HG03575 (cell line): Measurements from ENCODE around the gene DIAPH3.
"Not testable (repeated sequence)": the region's sequence is repeated elsewhere in the genome, so short reads cannot be mapped to it uniquely, and the experiment has no call there.

Experiments used
- ATAC-seq: cut with Tn5 transposase; IDR thresholded peaks from one replicate; pipeline ENCODE4 v1.9.1; 2021; ENCODE audit not compliant: unreplicated experiment, insufficient number of reproducible peaks, low FRiP score; ENCODE audit errors: extremely low read depth

DIAPH3 gene

DNA sequence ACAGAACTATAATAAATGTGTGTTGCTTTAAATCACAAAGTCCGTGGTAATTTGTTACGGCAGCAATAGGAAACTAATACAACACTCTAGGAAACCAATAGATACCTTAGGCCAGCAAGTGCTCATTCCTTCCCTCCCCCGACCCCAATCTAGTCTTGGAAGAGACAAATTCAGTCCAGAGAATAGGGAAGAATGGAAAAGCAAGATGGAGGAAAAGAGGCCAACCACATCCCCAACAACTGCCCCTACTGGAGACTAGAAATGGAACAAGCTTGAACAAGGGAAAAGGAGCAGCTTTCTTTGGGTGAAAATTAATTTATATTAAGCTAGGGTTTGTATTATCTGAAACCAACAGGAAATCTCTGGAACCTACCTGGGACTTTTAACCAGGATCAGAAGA, 54.4 kb downstream of the DIAPH3 start:
- ATAC-seq = no peak

DNA sequence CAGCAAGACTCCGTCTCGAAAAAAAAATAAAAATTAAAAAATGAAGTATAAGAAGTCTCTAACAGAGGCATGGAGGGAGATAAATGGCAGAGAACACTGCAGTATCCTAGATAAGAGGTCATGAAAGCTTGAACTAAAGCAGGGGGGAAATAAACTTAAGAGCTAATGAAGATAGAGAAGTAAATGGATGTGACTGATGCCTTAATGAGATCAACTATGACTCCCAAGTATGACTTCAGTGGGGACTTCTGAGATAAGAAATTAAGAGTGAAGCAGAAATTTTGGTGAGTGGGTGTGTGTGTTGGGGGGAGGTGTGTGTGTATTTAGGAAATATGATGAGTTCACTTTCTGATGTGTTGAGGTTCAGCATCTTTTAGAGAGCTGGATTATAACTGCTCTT, 55.1 kb downstream of the DIAPH3 start:
- ATAC-seq = no peak

DNA sequence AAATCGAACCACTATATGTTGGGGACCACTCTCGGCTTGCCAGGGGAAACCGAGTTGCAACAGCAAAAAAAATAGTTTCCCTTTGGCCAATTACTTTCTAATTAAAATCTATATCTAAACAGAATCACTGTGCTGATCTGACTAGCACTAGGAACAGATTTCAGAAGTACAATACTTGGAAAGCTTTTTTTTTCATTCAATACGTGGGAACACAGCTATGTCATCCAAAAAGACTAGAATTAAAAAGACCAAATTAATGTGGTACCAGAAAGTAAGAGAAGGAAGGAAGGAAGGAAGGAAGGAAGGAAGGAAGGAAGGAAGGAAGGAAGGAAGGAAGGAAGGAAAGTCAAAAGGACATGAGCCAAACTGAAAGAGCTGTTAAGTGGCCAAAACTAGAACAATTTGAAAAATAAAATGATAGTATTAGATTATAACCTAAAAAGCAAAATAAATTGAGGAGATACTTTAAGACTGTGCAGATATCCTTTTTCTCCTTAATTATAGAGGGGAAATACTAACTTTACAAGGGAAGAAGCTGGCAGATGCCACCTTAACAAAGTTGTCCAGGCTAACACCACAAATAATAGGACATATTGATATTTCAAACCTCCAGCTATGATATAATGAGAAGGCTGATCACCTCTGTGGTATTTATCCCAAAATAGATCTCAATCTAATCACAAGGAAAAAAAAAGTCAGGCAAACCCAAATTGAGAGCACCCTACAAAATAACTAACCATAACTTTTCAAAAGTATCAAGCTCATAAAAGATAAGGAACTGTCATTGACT, 63.9 kb downstream of the DIAPH3 start:
- no peak for ATAC-seq

DNA sequence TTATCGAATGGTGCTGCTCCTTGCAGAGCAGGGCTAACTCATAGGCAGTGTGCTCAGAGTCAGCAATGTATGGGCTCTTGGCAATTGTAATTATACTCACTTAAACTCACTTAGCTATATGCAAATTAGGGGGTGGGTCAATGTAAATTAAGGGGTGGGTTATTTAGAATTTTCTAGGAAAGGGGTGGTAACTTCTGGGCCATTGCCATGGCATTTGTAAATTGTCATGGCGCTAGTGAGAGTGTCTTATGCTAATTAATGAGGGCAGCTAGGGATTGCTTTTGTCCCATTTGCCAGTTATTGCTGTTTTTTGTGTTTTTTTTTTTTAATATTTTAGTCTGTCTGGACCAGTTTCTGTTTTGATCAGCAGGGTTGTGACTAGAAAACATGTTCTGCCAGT, 68.4 kb downstream of the DIAPH3 start:
- ATAC-seq = no peak

DNA sequence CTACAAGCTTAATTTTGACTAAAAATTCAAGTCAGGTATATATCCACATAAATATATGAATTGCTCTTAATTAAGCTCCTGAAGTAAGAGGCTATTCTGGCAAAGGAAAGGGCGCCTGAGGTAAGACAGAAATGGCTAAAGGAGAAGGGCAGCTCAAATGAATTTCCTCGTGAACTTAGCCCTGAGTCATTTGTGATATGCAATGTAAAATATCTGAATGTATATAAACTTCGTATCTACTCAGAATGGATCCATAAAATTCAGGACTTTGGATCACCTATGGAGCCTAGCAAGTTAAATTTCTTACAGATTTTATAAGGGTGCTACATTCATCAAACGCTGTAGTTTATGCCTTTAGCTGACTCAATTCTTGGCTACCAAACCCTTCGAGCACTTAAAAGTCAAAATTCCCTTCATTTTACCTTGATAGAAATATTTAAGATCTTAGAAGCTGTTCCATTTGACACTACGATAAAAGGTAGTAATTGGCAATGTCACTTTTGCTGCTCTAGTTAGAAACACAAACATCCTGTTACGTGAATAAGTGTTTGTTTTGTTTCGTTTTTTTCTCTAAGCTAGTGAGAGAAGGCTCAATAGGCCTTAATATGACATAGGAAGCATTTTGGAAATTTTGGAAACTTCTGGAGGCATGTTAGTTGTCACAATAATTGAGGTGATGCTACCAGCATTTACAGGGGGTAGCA, 69.2 kb downstream of the DIAPH3 start:
- ATAC-seq = no peak

DNA sequence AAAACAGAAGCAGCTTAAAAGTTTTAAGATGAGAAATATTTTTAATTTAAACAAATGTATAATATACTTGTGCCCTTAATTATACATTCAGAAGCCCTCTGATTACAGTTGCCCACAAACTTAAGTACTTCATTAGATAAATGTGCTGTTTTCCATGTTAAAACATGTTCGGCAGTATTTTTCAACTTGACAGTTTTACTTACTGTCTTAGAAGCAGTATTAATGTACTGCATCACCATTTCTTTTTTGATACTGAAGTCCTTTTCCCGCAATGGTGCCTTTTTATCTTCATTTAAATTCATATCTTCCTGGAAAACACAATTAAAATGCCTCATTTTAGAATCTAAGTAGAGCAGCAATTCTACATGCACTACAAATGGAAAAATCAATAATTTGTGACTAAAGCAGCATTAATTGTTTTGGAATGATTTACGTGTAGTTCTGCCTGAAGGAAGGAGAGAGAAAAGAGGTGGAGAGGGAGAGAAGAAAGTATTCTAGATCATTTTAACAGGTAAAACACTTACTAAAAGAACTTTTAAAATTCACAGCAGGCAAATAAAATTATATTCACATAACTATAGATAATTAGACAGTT, 70.2 kb downstream of the DIAPH3 start:
- ATAC-seq = no peak

DNA sequence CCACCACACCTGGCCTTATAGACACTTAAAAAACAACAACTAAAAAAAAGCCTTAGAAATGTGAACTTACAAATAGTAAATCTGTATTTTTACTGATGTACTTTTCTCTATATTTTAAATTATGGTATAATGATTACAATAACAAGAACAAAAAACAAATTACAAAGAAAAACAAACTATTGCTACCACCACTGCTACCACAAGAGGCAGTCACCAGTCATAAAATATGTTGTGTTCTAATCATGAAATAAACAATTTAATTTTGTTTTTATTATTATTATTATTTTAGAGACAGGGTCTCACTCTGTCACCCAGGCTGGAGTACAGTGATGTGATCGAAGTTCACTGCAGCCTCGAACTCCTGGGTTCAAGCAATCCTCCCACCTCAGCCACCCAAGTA, 72.2 kb downstream of the DIAPH3 start:
- ATAC-seq = no peak

DNA sequence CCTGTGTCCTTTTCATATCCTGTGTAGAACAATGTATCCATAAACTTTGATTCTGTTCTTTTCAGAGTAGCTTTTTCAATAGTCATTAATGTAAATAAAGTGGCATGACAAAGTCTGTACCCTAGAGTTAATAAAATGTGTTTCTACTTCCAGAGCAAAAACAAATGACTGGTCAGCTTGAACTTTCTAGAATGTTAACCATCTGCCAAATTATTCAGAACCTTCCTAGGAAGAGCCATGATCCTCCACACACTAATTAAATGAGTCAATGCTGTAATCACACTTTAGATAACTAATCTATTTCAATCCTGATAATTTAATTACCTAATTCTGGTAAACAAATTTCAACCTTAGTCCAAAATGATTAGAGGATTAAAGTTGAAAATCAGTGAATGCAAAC, 73.2 kb downstream of the DIAPH3 start:
- ATAC-seq = no peak

DNA sequence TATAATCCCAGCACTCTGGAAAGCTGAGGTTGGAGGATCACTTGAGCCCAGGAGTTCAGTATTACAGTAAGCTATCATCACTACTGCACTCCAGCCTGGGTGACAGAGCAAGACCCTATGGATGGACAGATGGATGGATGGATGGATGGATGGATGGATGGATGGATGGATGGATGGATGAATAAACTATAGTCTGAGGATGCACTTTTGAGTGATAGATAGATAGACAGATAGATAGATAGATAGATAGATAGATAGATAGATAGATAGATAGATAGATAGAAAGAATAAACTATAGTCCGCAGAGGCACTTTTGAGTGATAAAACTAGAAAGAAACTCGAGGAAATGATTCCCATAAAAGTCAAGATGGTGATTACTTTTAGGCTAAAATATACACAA, 79.9 kb downstream of the DIAPH3 start:
- ATAC-seq = not testable (repeated sequence)

DNA sequence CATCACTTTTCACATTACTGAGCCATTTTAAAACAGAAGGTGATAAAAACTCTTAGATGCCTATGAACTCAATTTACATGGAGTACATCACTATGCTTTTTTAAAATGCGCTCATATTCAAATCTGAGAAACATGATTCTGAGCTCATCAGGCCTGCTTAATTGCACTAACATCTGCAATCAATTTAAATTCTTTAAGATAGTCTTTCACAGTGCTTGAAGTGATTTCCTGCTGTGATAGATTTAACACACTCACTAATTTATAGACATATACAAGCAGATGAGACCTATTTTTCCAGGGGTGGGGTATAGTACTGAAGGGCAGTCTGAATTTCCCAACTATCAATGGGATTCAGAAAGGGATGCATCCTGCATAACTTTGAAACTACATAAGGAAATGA, 82.9 kb downstream of the DIAPH3 start:
- ATAC-seq = no peak

DNA sequence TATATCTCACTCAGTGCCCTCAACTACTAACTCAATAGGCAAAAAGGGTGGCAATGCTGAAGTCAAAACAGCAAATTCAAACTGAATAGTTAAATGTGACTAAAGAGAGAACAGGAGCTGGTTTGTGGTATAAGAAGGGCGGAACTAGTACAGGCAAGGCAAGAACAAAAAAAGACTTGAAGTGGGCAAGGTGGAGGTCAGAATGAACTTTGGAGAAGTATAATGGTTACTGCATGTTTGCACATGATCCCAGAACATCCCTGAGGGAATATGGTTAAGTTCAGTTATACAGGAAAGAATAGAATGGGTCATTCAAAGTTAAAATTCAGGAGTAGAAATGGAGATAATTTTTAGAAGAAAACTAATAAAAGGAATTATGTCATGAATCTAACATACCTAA, 85.5 kb downstream of the DIAPH3 start:
- no peak for ATAC-seq

DNA sequence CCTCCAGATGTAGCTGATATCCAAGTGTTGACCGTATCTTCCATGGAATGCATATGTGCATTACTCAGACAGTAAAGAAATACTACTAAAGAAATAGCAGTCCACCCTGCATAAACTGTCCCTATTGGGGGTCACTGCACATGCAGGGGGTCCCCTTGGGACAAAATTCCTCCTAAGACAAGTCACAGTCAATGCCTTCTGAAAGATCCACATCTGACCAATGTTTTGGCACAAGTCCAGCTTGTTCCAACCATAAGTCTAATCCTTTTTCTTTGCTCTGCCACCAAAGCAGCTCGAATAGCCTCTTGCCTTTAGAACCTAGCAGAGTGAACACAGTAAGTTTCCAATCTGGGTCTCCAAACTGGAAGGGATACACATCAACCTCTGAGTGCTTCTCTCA, 87.9 kb downstream of the DIAPH3 start:
- no peak for ATAC-seq

DNA sequence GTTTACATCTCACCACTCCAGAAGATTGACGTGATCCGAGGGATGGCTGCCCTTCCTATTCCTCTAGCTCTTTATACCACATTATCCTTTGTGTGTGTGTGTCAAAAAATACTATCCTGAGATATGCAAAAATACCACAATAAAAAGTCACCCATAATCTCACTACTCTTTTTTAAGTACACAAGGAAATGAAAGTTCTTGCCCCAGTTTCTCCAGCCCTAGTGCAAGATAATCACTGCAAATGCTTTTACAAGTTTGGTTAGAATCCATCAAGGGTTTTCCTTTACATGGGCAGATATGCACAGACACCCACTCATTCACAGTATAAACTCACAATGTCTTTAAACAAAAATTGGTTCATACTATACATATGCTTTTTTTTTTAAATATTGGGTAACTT, 89.3 kb downstream of the DIAPH3 start:
- no peak for ATAC-seq

DNA sequence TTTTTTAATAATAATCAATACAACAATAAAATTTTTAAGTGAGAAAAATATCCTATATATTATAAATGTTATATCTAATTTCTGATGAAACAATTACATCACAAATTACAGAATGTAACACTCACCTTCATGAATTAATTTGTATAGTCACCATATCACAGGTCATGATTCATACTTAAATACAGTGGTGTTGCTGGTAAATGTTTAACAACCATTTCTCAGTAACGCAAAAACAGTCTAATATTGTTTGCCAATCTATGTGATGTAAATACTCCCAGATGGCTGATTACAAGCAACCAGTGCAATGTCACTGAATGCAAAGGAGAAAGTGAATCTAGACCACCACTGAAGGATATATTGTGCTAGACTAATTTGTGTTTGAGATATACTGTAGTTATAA, 97.5 kb downstream of the DIAPH3 start:
- ATAC-seq = no peak

DNA sequence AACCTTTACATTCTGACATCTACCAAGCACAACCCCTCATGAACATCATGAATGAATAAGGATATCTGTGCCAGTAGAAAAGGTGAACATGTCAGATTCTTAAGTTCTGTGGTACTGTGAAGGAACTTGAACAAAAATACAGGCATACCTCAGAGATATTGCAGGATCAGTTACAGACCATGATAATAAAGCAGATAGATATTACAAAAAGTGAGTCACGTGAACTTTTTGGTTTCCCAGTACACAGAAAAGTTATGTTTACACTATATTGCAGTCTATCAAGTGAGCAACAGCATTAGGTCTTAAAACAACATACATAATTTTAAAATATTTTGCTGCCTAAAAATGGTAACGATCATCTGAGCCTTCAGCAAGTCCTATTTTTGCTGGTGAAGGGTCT, 101.2 kb downstream of the DIAPH3 start:
- ATAC-seq = no peak

DNA sequence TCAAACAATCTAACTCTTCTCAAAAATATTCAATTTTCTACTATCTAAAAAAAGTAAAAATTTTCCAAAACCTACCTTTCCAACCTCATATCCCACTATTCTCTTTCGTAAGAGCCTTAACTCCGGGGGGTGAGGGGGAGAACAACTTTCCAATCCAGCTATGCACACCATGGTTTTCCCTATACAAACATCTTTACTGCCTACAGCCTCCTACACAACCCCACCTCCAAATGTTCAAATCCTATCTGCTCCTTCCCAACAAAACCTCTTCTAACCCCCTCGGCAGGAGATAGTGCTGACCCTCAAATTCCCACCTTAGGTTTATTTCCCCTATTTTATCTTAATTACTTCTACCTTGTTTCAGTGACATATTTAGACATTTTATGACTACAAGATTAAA, 102.0 kb downstream of the DIAPH3 start:
- ATAC-seq = no peak

DNA sequence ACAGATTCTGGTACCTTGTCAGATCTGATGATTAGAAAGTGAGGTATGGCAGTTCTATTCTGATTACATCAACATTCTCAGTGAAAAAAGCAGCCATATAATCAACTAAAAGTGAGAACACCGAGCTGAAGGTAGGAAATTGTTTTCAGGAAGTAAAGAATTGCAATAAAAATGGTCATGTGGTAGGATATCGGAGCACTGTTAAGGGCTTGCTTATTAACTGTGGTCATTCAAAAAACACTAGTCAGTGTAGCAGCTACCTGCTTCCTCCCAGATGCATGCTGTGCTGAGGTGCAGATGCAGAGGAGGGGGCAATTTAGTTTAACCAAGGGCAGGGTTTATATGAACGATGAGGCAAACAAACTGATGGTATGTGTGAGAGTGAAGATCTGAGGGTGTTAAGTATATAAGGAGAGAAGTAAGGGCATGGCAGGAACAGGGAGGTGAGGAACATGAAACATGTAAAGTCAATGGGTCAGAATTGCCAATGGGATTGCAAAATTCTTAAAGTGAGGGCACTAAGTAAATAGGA, 111.9 kb downstream of the DIAPH3 start:
- no peak for ATAC-seq

DNA sequence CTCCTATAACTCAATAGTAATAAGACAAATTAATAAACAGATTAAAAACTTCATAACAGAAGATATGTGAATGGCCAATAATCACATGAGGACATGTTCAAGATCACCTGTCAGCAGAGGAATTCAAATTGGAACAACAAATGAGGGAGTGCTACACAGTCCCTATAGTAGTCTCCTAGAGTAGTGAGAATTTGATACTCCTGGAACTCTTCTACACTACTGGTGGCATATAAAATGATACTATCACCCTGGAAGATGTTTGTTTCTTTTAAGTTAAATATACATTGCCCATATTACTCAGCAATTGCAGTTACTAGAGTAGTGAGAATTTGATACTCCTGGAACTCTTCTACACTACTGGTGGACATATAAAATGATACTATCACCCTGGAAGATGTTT, 115.4 kb downstream of the DIAPH3 start:
- not testable (repeated sequence) for ATAC-seq

DNA sequence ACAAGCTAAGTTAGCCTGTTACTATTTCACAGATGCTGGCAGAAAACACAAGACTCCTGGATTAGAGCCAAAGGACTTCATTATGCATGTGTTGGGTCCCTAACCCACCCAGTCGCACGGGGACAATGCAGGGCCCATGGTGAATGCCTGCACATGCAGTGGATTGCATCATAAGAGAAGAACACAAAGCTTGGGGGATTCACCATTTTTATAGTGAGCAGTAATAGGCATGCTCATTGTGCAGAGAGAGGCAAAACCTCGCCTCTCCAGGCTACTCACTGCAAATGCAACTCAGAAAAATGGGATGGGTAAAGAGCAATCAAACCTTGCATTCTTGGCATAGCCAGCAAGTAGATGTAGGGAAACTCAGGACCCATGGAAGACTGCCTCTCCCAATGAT, 115.8 kb downstream of the DIAPH3 start:
- ATAC-seq = no peak

DNA sequence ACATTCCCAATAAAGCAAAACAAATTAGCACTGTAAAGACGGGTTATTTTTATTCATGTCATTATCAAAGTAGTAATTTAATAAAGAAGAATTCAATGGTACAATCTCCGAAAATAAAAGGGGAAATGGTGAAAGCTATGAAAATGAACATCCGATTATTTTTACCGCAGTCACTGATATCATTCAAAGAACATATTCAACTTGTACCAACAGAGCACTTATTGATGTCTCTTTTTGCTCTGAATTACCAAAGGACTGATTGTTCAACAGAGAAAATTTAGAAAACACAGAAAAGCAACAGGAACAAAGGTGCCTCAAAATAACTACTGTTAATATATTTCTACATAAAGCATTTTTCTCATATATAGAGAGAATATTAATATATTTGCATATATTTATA, 119.4 kb downstream of the DIAPH3 start:
- no peak for ATAC-seq
